Neural cell (in vitro differentiated cells): Measurements from ENCODE around the gene BCL11B.

Experiments used
- EP300 ChIP-seq: fragments of 450-650 bp; conservative IDR thresholded peaks from 2 replicates; pipeline ENCODE4 v1.6.1; 2014; ENCODE audit warnings: antibody characterized with exemption, mild to moderate bottlenecking, moderate library complexity; ENCODE audit not compliant: poor library complexity, severe bottlenecking
- EZH2 ChIP-seq: fragments of 200-600, 300-800 bp; shearing (Covaris generic), sonication (generic); IDR thresholded peaks from 2 replicates; pipeline ENCODE4 v1.6.1; 2014; ENCODE audit warnings: antibody characterized with exemption, low read length, borderline replicate concordance, mild to moderate bottlenecking; ENCODE audit not compliant: insufficient read depth, poor library complexity, severe bottlenecking
- MXI1 ChIP-seq: fragments of 450-650 bp; conservative IDR thresholded peaks from 2 replicates; pipeline ENCODE4 v1.6.1; 2014; ENCODE audit warnings: antibody characterized with exemption, mild to moderate bottlenecking; ENCODE audit not compliant: poor library complexity, severe bottlenecking
- POLR2AphosphoS5 ChIP-seq: IDR thresholded peaks from 2 replicates; pipeline ENCODE4 v1.6.1; 2012
- RAD21 ChIP-seq: fragments of 450-650 bp; conservative IDR thresholded peaks from 2 replicates; pipeline ENCODE4 v1.6.1; 2014; ENCODE audit warnings: antibody characterized with exemption, mild to moderate bottlenecking, moderate library complexity
- SMC3 ChIP-seq: fragments of 450-650 bp; conservative IDR thresholded peaks from 2 replicates; pipeline ENCODE4 v1.6.1; 2014; ENCODE audit warnings: antibody characterized with exemption, mild to moderate bottlenecking, moderate library complexity; ENCODE audit not compliant: poor library complexity
- TAF1 ChIP-seq: IDR thresholded peaks from 2 replicates; pipeline ENCODE4 v1.6.1; 2012; ENCODE audit warnings: low read depth
- TF ChIP-seq, protein P1 (sequence below): fragments of 450-650 bp; IDR thresholded peaks from 2 replicates; pipeline ENCODE4 v1.5.1; 2014; ENCODE audit warnings: antibody characterized with exemption, mild to moderate bottlenecking, moderate library complexity; ENCODE audit not compliant: poor library complexity, severe bottlenecking
- TF ChIP-seq, protein P2 (sequence below): IDR thresholded peaks from 2 replicates; pipeline ENCODE4 v1.6.1; 2012; ENCODE audit warnings: borderline replicate concordance

- TF ChIP-seq, protein P1, sequence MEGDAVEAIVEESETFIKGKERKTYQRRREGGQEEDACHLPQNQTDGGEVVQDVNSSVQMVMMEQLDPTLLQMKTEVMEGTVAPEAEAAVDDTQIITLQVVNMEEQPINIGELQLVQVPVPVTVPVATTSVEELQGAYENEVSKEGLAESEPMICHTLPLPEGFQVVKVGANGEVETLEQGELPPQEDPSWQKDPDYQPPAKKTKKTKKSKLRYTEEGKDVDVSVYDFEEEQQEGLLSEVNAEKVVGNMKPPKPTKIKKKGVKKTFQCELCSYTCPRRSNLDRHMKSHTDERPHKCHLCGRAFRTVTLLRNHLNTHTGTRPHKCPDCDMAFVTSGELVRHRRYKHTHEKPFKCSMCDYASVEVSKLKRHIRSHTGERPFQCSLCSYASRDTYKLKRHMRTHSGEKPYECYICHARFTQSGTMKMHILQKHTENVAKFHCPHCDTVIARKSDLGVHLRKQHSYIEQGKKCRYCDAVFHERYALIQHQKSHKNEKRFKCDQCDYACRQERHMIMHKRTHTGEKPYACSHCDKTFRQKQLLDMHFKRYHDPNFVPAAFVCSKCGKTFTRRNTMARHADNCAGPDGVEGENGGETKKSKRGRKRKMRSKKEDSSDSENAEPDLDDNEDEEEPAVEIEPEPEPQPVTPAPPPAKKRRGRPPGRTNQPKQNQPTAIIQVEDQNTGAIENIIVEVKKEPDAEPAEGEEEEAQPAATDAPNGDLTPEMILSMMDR = no peak
- no peak for TF ChIP-seq EZH2
- no peak for TF ChIP-seq SMC3
- TF ChIP-seq TAF1 = no peak
- TF ChIP-seq MXI1 = no peak
- TF ChIP-seq, protein P2, sequence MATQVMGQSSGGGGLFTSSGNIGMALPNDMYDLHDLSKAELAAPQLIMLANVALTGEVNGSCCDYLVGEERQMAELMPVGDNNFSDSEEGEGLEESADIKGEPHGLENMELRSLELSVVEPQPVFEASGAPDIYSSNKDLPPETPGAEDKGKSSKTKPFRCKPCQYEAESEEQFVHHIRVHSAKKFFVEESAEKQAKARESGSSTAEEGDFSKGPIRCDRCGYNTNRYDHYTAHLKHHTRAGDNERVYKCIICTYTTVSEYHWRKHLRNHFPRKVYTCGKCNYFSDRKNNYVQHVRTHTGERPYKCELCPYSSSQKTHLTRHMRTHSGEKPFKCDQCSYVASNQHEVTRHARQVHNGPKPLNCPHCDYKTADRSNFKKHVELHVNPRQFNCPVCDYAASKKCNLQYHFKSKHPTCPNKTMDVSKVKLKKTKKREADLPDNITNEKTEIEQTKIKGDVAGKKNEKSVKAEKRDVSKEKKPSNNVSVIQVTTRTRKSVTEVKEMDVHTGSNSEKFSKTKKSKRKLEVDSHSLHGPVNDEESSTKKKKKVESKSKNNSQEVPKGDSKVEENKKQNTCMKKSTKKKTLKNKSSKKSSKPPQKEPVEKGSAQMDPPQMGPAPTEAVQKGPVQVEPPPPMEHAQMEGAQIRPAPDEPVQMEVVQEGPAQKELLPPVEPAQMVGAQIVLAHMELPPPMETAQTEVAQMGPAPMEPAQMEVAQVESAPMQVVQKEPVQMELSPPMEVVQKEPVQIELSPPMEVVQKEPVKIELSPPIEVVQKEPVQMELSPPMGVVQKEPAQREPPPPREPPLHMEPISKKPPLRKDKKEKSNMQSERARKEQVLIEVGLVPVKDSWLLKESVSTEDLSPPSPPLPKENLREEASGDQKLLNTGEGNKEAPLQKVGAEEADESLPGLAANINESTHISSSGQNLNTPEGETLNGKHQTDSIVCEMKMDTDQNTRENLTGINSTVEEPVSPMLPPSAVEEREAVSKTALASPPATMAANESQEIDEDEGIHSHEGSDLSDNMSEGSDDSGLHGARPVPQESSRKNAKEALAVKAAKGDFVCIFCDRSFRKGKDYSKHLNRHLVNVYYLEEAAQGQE = no peak
- no peak for TF ChIP-seq POLR2AphosphoS5
- TF ChIP-seq EP300 = no peak
- TF ChIP-seq RAD21 = no peak
Observed at GRCh38 chr14:99257122-99257672, 14.8 kb downstream of the BCL11B start.
